GM10248 (cell line): Measurements from ENCODE around the gene OR5AL1.
"Not testable (repeated sequence)": the region's sequence is repeated elsewhere in the genome, so short reads cannot be mapped to it uniquely, and the experiment has no call there.

Experiments
- CTCF ChIA-PET: fragments of 300-600 bp; sonication (Branson Sonifier 250); formaldehyde crosslinking; extraction: SDS; loops from one replicate; lab custom pipeline; 2021; ENCODE audit warnings: antibody characterized with exemption; lab: Yijun Ruan, JAX
- POLR2A ChIA-PET: fragments of 350-650 bp; sonication (Branson Sonifier 250); formaldehyde crosslinking; extraction: SDS; loops from one replicate; lab custom pipeline; 2020; ENCODE audit warnings: antibody characterized with exemption; lab: Yijun Ruan, JAX
- DNase-seq: peaks from one replicate; pipeline ENCODE4 v3.0.0; 2012; ENCODE audit errors: extremely low spot score
- TF ChIP-seq, protein P1 (sequence below): IDR thresholded peaks from 2 replicates; pipeline ENCODE4 v1.5.1; 2012; ENCODE audit warnings: mild to moderate bottlenecking, low read depth; ENCODE audit errors: extremely low read depth, missing control alignments, control extremely low read depth

The OR5AL1 gene

DNA sequence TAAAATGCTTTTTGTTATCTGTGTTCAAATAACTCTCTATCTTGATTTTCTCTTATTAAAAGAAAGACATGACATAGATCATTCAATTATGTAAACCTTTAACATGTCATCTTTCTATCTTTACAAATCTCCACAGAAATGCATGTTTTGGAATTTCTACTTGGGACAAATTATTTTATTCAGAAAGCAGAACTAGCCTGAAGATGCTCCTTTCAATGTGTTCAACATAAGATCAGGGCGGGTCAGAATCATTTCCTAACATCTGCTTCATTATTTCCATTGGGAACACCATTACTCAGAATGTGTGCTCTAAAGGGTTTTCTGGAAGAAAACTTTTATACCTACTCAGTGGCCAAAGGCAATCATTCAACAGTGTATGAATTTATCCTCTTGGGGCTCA is at the start of gene OR5AL1:
Gene OR5AL1 (plus strand): TSS at position 301 of the 400 bp plus-strand sequence.
- TF ChIP-seq, protein P1, sequence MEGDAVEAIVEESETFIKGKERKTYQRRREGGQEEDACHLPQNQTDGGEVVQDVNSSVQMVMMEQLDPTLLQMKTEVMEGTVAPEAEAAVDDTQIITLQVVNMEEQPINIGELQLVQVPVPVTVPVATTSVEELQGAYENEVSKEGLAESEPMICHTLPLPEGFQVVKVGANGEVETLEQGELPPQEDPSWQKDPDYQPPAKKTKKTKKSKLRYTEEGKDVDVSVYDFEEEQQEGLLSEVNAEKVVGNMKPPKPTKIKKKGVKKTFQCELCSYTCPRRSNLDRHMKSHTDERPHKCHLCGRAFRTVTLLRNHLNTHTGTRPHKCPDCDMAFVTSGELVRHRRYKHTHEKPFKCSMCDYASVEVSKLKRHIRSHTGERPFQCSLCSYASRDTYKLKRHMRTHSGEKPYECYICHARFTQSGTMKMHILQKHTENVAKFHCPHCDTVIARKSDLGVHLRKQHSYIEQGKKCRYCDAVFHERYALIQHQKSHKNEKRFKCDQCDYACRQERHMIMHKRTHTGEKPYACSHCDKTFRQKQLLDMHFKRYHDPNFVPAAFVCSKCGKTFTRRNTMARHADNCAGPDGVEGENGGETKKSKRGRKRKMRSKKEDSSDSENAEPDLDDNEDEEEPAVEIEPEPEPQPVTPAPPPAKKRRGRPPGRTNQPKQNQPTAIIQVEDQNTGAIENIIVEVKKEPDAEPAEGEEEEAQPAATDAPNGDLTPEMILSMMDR: no peak
- DNase-seq: no peak
- CTCF ChIA-PET: no interaction called here
- POLR2A ChIA-PET: no interaction called here

DNA sequence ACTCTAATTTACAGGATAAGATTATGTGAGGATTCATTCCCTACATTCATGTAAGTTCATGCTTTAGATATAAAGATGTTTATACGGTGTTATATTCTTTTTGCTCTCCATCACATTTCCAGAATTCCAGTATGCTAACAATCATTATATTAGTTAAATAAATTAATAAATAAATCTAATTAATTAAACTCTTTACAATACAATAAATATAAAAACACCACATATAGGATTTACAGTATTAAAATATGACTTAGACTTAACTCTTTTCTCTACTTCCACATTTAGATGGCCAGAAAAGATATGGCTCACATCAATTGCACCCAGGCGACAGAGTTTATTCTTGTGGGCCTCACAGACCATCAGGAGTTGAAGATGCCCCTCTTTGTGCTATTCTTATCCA is 37.2 kb upstream of the OR5AL1 start, which contains the start of gene OR8U1:
Gene OR8U1 (plus strand): TSS at position 301 of the 400 bp plus-strand sequence. CDS start 0 bp downstream, at position 301.
- TF ChIP-seq, protein P1: no peak
- ChIA-PET POLR2A (no interaction called here), CTCF (no interaction called here)
- no peak for DNase-seq

DNA sequence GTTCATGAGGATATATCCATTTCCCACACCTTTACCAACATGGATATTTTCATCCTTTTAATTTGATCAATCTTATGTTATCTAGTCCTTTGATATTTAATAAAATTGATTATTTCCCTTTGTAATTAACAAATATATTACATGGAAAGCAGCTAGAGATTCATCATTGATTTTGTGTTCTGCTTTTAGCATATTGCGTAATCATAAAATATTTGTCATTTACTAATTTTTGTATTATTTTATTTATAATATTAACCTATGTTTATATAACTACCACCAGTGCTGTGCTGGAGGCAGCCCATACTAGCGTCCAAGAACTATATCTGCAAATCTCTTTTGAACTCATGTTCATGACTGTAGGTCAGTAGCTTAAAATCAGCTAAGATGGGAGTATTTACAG is 32.4 kb upstream of the OR5AL1 start:
- ChIA-PET CTCF (no interaction called here), POLR2A (no interaction called here)
- DNase-seq: no peak
- TF ChIP-seq, protein P1: no peak

DNA sequence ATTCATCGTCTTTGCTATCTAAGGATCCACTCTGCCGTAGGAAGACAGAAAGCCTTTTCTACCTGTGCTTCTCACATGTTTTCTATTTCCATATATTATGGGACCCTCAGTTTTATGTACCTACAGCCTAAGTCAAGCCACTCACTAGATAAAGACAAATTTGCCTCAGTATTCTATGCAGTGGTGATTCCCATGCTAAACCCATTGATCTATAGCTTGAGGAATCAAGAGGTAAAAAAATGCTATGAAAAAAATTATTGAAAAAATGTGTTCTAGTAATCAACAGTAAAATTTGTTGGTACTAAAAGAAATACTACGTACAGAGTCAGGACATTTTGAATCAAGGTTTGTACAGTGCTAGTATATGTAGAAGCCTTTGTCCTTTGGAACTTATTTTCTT is 18.1 kb upstream of the OR5AL1 start:
- POLR2A ChIA-PET: no interaction called here
- TF ChIP-seq, protein P1: no peak
- DNase-seq: no peak
- CTCF ChIA-PET: no interaction called here

DNA sequence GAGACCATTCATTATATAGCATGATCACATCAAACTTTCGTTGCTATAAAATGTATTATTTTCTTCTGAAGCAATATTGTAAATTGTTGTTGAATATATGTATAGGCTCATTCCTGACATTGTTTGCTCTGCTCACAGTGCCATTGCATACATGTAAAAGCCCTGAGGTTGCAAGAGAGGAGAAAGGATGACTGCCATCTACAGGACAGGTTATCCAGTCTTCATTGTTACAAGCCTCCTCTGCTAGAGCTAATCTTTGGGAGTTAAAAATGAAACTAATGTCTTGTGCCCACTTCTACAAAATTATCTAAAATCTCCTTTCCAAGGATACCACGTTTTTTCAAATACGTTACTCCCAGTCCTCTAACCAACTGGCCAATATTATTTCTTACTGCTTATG is 16.4 kb upstream of the OR5AL1 start:
- no peak for DNase-seq
- TF ChIP-seq, protein P1: no peak
- ChIA-PET POLR2A (no interaction called here), CTCF (no interaction called here)

DNA sequence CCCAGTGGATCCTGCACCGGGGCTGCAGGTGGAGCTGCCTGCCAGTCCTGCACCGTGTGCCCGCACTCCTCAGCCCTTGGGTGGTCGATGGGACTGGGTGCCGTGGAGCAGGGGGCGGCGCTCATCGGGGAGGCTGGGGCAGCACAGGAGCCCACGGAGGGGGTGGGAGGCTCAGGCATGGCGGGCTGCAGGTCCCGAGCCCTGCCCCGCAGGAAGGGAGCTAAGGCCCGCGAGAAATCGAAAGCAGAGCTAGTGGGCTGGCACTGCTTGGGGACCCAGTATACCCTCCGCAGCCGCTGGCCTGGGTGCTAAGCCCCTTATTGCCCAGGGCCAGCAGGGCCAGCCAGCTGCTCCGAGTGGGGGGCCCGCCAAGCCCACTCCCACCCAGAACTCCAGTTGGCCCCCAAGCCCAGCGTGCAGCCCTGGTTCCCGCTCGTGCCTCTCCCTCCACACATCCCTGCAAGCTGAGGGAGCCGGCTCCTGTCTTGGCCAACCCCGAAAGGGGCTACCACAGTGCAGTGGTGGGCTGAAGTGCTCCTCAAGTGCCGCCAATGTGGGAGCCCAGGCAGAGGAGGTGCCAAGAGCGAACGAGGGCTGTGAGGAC is 10.5 kb upstream of the OR5AL1 start:
- POLR2A ChIA-PET, DNase-seq, CTCF ChIA-PET: not testable (repeated sequence)

DNA sequence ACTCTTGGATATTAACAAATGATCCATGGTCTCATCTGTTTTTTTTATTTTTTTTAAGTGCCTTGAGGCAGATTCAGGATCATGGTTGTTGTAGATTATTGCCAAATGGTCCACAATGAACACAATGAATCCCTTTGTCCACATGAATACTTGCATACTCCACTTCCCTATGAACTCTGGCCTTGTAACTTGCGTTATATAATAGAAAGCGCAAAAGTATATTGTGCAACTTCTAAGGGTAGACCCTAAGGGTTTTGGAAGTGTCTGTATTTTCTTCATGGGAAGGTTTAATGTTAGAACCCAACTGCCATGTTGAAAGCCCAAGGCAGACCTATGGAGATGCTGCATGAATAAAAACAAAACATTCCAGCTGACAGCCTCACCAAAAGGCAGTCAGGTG is 8.1 kb upstream of the OR5AL1 start:
- no peak for DNase-seq
- TF ChIP-seq, protein P1: no peak
- ChIA-PET POLR2A (no interaction called here), CTCF (no interaction called here)
